ENCODE results near the gene RAD51B.

GRCh38 chr14:68217791-68218340 lies 398.3 kb downstream of the RAD51B start:
- TF ChIP-seq, protein P1, sequence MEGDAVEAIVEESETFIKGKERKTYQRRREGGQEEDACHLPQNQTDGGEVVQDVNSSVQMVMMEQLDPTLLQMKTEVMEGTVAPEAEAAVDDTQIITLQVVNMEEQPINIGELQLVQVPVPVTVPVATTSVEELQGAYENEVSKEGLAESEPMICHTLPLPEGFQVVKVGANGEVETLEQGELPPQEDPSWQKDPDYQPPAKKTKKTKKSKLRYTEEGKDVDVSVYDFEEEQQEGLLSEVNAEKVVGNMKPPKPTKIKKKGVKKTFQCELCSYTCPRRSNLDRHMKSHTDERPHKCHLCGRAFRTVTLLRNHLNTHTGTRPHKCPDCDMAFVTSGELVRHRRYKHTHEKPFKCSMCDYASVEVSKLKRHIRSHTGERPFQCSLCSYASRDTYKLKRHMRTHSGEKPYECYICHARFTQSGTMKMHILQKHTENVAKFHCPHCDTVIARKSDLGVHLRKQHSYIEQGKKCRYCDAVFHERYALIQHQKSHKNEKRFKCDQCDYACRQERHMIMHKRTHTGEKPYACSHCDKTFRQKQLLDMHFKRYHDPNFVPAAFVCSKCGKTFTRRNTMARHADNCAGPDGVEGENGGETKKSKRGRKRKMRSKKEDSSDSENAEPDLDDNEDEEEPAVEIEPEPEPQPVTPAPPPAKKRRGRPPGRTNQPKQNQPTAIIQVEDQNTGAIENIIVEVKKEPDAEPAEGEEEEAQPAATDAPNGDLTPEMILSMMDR (conservative IDR thresholded peaks at IDR 0.05; ENCODE audit: low read depth, low read length) = no peak
- TF ChIP-seq EZH2 (IDR thresholded peaks at IDR 0.05; ENCODE audit: low read length, unreplicated experiment) (no peak), EZH2phosphoT487 (IDR thresholded peaks at IDR 0.05; ENCODE audit: borderline replicate concordance, low read length) (no peak)

All from PC-3 (cell line).